PC-9 (cell line): ENCODE data around the gene CTU2. TPM values are rescaled to one million over a fixed set of nuclear protein-coding genes. Genes with fewer than 3 reads are reported as not detected.

Experiments
- BruUV-seq: library from RNA; stranded (reverse); fragments of 400-500 nt; replicated peaks from 2 replicates; lab custom pipeline; 2021; lab: Mats Ljungman, UMichigan
- CTCF ChIA-PET: fragments of 300-600 bp; sonication (Branson Sonifier 250); formaldehyde crosslinking; loops from one replicate; lab custom pipeline; 2022; ENCODE audit warnings: antibody characterized with exemption; lab: Charles Lee
- POLR2A ChIA-PET: fragments of 300-600 bp; sonication (Branson Sonifier 250); formaldehyde crosslinking; loops from one replicate; lab custom pipeline; 2022; ENCODE audit warnings: antibody characterized with exemption; ENCODE audit not compliant: unreplicated experiment; lab: Charles Lee
- DNase-seq, 2 experiments: peaks; one replicate each; pipeline versions ENCODE4 v3.0.0 to v3.0.0-alpha.2; 2015 to 2022; ENCODE audit warnings: mixed read lengths in 1 of 2
- H2AFZ ChIP-seq: fragments of 200-600 bp; sonication (generic); 2 replicates; pipeline ENCODE4 v1.8.1; 2017; ENCODE audit warnings: antibody characterized with exemption
- H3F3A ChIP-seq: fragments of 200-600 bp; sonication (generic); 2 replicates; pipeline ENCODE4 v1.8.1; 2017; ENCODE audit warnings: antibody characterized with exemption, mild to moderate bottlenecking, low read depth; ENCODE audit not compliant: insufficient read depth
- H3K27ac ChIP-seq: fragments of 200-600 bp; sonication (generic); 2 replicates; pipeline ENCODE4 v1.6.1; 2016; ENCODE audit warnings: mixed run types
- H3K27me3 ChIP-seq: fragments of 200-600 bp; sonication (generic); 2 replicates; pipeline ENCODE4 v1.6.1; 2016; ENCODE audit warnings: low read depth, mixed run types; ENCODE audit not compliant: insufficient read depth
- H3K36me3 ChIP-seq: fragments of 200-600 bp; sonication (generic); 2 replicates; pipeline ENCODE4 v1.6.1; 2016; ENCODE audit warnings: low read depth, mixed run types
- H3K4me1 ChIP-seq: fragments of 200-600 bp; sonication (generic); replicated peaks from 2 replicates; pipeline ENCODE4 v1.6.1; 2016; ENCODE audit warnings: mixed run types; ENCODE audit not compliant: insufficient read depth
- H3K4me2 ChIP-seq: fragments of 200-600 bp; sonication (generic); 2 replicates; pipeline ENCODE4 v1.6.1; 2017; ENCODE audit warnings: mixed run types
- H3K4me3 ChIP-seq: fragments of 200-600 bp; sonication (generic); 2 replicates; pipeline ENCODE4 v1.6.1; 2016; ENCODE audit warnings: mixed run types
- H3K79me2 ChIP-seq: fragments of 200-600 bp; sonication (generic); 2 replicates; pipeline ENCODE4 v1.6.1; 2017; ENCODE audit warnings: low read depth, mixed run types
- H3K9me2 ChIP-seq: fragments of 200-600 bp; sonication (generic); 2 replicates; pipeline ENCODE4 v1.8.1; 2017; ENCODE audit warnings: mild to moderate bottlenecking; ENCODE audit not compliant: insufficient read depth
- H3K9me3 ChIP-seq: fragments of 200-600 bp; sonication (generic); 2 replicates; pipeline ENCODE4 v1.8.1; 2016; ENCODE audit warnings: low read depth; ENCODE audit not compliant: insufficient read depth
- H4K20me1 ChIP-seq: fragments of 200-600 bp; sonication (generic); 2 replicates; pipeline ENCODE4 v1.8.1; 2017; ENCODE audit not compliant: insufficient read depth
- EZH2 ChIP-seq: fragments of 200-600 bp; sonication (generic); IDR thresholded peaks from 2 replicates; pipeline ENCODE4 v1.8.0; 2017; ENCODE audit warnings: antibody characterized with exemption, low read depth
- intact Hi-C: fragments of 100-400 bp; cut with micrococcal nuclease; formaldehyde crosslinking; loops from one replicate; pipeline ENCODE4 v1.10.0; 2022; ENCODE audit not compliant: unreplicated experiment
- total RNA-seq: library from RNA; stranded (reverse); gene quantifications from 2 replicates; pipeline ENCODE4 v1.2.3, GENCODE V29; 2021
- TF ChIP-seq, protein P1 (sequence below): fragments of 200-600 bp; sonication (generic); conservative IDR thresholded peaks from 2 replicates; pipeline ENCODE4 v1.6.1; 2017; ENCODE audit warnings: mixed run types, antibody characterized with exemption, mild to moderate bottlenecking, moderate library complexity

CTU2 gene
- total RNA-seq, 1 experiment from 2014 or later, result 20.0 TPM

DNA sequence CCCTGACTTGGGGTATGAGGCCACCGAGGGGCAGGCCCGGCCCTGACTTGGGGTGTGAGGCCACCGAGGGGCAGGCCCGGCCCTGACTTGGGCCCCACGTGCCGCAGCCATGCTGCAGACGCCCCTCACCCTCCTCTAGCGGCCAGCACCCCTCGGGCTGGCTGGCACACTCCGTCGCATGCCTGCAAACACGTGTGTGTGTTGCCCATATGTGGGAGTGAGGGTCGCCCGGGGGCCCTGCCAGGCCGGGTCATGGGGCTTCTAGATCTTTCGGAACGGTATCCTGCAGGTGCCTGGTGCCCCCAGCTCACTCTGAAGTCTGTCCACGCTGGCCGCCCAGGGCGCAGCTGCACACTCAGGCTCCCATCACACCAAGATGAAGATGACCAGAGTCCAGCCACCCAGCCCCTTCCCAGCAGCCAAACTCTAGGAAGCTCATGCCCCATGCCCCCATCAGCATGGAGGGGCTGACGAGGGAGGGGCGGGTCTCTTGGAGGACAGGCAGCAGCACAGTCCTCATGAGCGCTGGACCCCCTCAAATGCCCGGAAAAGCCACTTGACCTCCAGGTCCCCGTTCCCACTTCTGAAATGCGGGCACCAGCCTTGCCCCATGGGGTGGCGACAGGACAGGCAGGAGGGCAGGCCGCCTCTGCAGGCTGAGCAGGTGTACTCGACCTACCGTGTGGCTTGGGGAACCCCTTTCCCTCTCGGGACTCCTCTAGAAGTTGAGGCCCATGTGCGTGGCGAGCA, 33.8 kb downstream of the CTU2 start:
- Histone ChIP-seq H3K9me2 (no peaks in the 10 kb centered on the region), H3K36me3 (0 out of 2 replicates have a peak, but pooled peaks cover 3% of the 10 kb centered on the region), H3K79me2 (peaks cover 8% of the 10 kb centered on the region; the same call in 1 of the 2 replicates), H2AFZ (no peak overlapping the region), H3K9me3 (no peaks in the 10 kb centered on the region), H3K4me3 (no peak overlapping the region), H4K20me1 (peaks cover 31% of the 10 kb centered on the region), H3K4me2 (no peak overlapping the region), H3F3A (peaks cover 16% of the 10 kb centered on the region), H3K4me1 (peaks cover 5% of the 10 kb centered on the region; the same call in 1 of the 2 replicates), H3K27me3 (no peaks in the 10 kb centered on the region), H3K27ac (no peak overlapping the region)
- ChIA-PET POLR2A (no interaction called here), CTCF (no interaction called here)
- BruUV-seq, result no TSS peak
- no peak for TF ChIP-seq EZH2
- TF ChIP-seq, protein P1, sequence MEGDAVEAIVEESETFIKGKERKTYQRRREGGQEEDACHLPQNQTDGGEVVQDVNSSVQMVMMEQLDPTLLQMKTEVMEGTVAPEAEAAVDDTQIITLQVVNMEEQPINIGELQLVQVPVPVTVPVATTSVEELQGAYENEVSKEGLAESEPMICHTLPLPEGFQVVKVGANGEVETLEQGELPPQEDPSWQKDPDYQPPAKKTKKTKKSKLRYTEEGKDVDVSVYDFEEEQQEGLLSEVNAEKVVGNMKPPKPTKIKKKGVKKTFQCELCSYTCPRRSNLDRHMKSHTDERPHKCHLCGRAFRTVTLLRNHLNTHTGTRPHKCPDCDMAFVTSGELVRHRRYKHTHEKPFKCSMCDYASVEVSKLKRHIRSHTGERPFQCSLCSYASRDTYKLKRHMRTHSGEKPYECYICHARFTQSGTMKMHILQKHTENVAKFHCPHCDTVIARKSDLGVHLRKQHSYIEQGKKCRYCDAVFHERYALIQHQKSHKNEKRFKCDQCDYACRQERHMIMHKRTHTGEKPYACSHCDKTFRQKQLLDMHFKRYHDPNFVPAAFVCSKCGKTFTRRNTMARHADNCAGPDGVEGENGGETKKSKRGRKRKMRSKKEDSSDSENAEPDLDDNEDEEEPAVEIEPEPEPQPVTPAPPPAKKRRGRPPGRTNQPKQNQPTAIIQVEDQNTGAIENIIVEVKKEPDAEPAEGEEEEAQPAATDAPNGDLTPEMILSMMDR, result no peak
- DNase-seq, result no peak
- intact Hi-C loops, result loop anchor here (2.0 to 5.0 kb wide), 3 partner anchors 23 to 427 kb away; partner anchors contain the start of gene CDT1

DNA sequence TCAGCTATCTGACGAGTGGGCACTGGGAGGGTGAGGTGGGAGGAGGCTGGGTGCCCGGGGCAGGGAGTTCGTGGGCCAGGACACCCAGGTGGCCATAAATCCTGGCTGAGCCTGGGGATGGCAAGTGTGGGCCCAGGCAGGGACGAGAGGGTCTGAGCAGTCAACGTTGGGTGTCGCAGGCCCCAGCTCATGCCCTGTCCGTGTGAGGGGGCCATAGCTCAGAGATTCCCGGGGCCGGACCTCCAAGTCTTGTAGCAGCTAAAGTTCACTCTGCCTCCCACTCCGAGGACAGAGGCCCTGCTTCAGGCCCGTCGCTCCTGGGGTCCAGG, 34.4 kb downstream of the CTU2 start:
- H2AFZ ChIP-seq, result no peak overlapping the region
- TF ChIP-seq, protein P1, result no peak
- no peak overlapping the region for H3K27ac ChIP-seq
- no peaks in the 10 kb centered on the region for H3K9me2 ChIP-seq
- peaks cover 16% of the 10 kb centered on the region for H3F3A ChIP-seq
- intact Hi-C loops, result no loop called here
- ChIA-PET POLR2A (no interaction called here), CTCF (no interaction called here)
- H3K36me3 ChIP-seq, result 0 out of 2 replicates have a peak, but pooled peaks cover 3% of the 10 kb centered on the region
- DNase-seq, result no peak
- H3K4me2 ChIP-seq, result no peak overlapping the region
- no peaks in the 10 kb centered on the region for H3K9me3 ChIP-seq
- peaks cover 31% of the 10 kb centered on the region for H4K20me1 ChIP-seq
- H3K79me2 ChIP-seq, result peaks cover 8% of the 10 kb centered on the region; the same call in 1 of the 2 replicates
- H3K4me1 ChIP-seq, result peaks cover 5% of the 10 kb centered on the region; the same call in 1 of the 2 replicates
- H3K4me3 ChIP-seq, result no peak overlapping the region
- H3K27me3 ChIP-seq, result no peaks in the 10 kb centered on the region
- no TSS peak for BruUV-seq

DNA sequence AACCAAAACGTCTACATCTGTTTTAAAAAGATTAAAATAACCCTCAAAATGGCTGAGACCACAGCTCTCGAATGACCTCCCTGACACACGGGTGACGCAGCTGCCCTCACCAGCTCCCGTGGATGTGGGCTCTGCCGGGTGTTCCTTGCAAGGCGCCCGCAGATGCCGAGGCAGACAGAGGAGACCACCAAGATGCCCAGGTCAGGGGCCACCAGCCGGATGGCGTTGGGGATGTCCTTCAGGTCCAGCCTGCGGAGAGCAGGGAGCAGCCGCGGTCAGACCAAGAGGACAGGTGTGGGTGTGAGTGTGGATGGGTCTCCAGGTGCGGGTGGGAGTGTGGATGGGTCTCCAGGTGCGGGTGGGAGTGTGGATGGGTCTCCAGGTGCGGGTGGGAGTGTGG, 35.1 kb downstream of the CTU2 start:
- H3K27ac ChIP-seq, result no peak overlapping the region
- no peak overlapping the region for H2AFZ ChIP-seq
- BruUV-seq, result no TSS peak
- intact Hi-C loops, result no loop called here
- 0 out of 2 replicates have a peak, but pooled peaks cover 3% of the 10 kb centered on the region for H3K36me3 ChIP-seq
- no peak overlapping the region for H3K4me3 ChIP-seq
- CTCF ChIA-PET, result no interaction called here
- H3K79me2 ChIP-seq, result peaks cover 8% of the 10 kb centered on the region; the same call in 1 of the 2 replicates
- POLR2A ChIA-PET, result no interaction called here
- H3K9me3 ChIP-seq, result no peaks in the 10 kb centered on the region
- H3K4me1 ChIP-seq, result peaks cover 5% of the 10 kb centered on the region; the same call in 1 of the 2 replicates
- no peak for DNase-seq
- no peak for TF ChIP-seq EZH2
- TF ChIP-seq, protein P1, result no peak
- H4K20me1 ChIP-seq, result peaks cover 31% of the 10 kb centered on the region
- H3F3A ChIP-seq, result peaks cover 16% of the 10 kb centered on the region
- no peak overlapping the region for H3K4me2 ChIP-seq
- H3K9me2 ChIP-seq, result no peaks in the 10 kb centered on the region
- H3K27me3 ChIP-seq, result no peaks in the 10 kb centered on the region
